HUES6 (cell line): Measurements from ENCODE around the gene NUDT17.

Source experiments
- H3K27ac ChIP-seq: 2 replicates; pipeline ENCODE4 v1.7.0; 2013; ENCODE audit warnings: low read depth, mild to moderate bottlenecking, low read length, inconsistent platforms
- H3K27me3 ChIP-seq: 2 replicates; pipeline ENCODE4 v1.6.1; 2013; ENCODE audit warnings: low read length; ENCODE audit not compliant: control insufficient read depth, insufficient read depth
- H3K36me3 ChIP-seq: 2 replicates; pipeline ENCODE4 v1.6.1; 2013; ENCODE audit warnings: low read length; ENCODE audit not compliant: control insufficient read depth, insufficient read depth
- H3K4me1 ChIP-seq: 2 replicates; pipeline ENCODE4 v1.6.1; 2013; ENCODE audit warnings: low read length; ENCODE audit not compliant: control insufficient read depth, insufficient read depth
- H3K4me3 ChIP-seq: 2 replicates; pipeline ENCODE4 v1.5.1; 2013; ENCODE audit warnings: low read depth, low read length
- H3K9ac ChIP-seq: one replicate; pipeline ENCODE4 v1.6.1; 2013; ENCODE audit warnings: mild to moderate bottlenecking, low read length
- H3K9me3 ChIP-seq: 2 replicates; pipeline ENCODE4 v1.6.1; 2013; ENCODE audit warnings: low read depth, low read length; ENCODE audit not compliant: control insufficient read depth, insufficient read depth

Gene NUDT17

GRCh38 chr1:145849356-145850160 is 4.1 kb downstream of the NUDT17 start:
- Histone ChIP-seq H3K9ac (no peak overlapping the region), H3K9me3 (no peaks in the 10 kb centered on the region), H3K4me1 (peaks cover 8% of the 10 kb centered on the region), H3K36me3 (peaks cover 62% of the 10 kb centered on the region), H3K4me3 (no peak overlapping the region), H3K27me3 (no peaks in the 10 kb centered on the region), H3K27ac (no peak overlapping the region)

DNA sequence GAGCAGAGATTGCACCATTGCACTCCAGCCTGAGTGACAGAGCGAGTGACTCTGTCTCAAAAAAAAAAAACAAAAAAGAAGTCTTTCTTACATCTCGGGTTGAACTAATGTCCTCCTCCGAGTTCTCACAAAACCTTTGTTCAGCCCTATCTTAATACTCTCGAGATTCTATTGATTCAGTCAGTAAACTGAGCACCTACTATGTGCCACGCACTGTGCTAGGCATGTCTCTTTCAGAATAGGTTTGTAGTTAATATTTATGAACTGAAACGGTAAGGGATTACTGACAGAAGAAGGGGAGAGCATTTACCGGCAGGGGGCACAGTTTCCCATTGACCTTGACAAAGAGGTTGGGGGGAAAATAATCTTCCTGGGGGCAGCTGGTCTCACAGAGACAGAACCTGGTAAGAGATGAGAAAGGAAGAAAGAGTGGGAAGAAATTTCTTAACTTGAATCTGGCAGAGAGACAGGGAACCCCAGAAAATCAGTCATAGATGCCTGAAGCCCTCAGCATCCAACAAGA is 10.1 kb downstream of the NUDT17 start:
- peaks cover 59% of the 10 kb centered on the region for H3K36me3 ChIP-seq

GRCh38 chr1:145857170-145857569 is 11.7 kb downstream of the NUDT17 start:
- peaks cover 9% of the 10 kb centered on the region for H3K9me3 ChIP-seq
- no peak overlapping the region for H3K27ac ChIP-seq
- H3K4me1 ChIP-seq, result peaks cover 9% of the 10 kb centered on the region
- no peaks in the 10 kb centered on the region for H3K27me3 ChIP-seq
- H3K36me3 ChIP-seq, result peaks cover 46% of the 10 kb centered on the region
- no peak overlapping the region for H3K4me3 ChIP-seq
- no peak overlapping the region for H3K9ac ChIP-seq

More for the DNA sequence above, 10.1 kb downstream of the NUDT17 start:
- H3K4me1 ChIP-seq, result peaks cover 9% of the 10 kb centered on the region
- no peak overlapping the region for H3K9ac ChIP-seq
- no peaks in the 10 kb centered on the region for H3K27me3 ChIP-seq
- H3K4me3 ChIP-seq, result no peak overlapping the region
- no peak overlapping the region for H3K27ac ChIP-seq
- H3K9me3 ChIP-seq, result peaks cover 9% of the 10 kb centered on the region

DNA sequence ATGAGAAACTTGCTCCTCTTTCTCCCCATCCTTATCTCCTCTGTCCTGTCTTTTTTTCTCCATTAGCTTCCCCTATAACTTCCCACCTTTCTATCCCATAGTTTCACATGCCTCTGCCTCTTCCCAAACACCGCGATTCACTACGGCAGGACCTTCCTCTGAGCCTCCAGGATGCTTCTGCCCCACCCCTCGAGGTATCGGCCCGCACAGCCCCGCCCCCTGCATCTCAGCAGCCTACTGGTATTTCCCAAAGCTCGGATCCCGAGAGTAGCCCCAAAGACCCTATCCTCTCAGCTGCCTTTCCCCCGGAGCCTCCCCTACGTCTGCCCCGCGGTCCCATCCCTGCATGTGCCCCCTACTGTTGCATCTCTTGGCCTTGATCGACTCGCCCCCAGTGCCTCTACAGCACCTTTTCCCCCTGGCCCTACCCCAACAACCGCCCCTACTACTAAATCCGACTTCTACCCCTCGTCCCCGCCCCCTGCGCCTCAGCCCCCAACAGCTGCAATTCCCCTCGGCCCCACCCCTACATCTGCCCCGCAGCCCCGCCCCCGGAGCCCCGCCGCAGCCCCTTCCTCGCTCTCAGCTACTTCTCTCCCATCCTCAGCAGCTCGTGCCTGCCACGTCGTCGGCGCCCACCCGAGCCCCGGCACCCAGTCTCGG is 12.9 kb downstream of the NUDT17 start:
- H3K9me3 ChIP-seq, result peaks cover 9% of the 10 kb centered on the region
- H3K36me3 ChIP-seq, result peaks cover 37% of the 10 kb centered on the region

DNA sequence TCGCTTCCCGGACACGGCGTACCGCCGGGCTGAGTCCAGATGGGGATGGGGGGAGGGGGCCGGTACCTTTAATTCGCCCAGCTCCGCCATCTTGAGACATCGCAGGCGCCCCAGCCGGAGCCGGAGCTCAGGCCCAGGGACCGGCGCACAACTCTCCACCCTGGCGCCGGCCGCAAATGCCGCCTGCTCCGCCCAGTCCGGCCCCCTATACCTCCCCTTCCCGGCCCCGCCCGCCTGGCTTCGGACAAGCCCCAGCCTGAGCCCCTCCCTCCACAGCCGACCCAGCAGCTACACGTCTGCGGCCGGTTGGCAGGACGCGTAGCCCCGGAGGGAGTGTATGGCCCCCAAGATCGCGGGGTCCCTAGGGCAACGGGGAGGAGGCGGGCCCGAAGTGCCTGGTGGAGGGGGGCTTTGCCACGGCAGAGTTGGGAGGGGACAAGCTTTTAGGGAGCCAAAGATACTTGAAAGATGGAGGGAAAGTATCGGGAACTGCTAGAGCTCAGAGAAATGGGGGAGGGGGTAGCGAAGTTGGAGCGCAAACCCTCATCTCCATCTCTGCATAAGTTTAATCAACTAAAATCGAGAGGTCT is 13.6 kb downstream of the NUDT17 start, which contains the start of gene PIAS3:
PIAS3 (minus strand) TSS at position 181 of the 590 bp plus-strand sequence; CDS start at position 90, 91 bp downstream.
- H3K36me3 ChIP-seq, result peaks cover 30% of the 10 kb centered on the region
- peaks cover 9% of the 10 kb centered on the region for H3K9me3 ChIP-seq
- no peak within 1 kb of the TSS; the same call in 1 of the 2 replicates for H3K27ac ChIP-seq
- H3K9ac ChIP-seq, result peak within 1 kb of the TSS; percentile 74
- peaks cover 9% of the 10 kb centered on the region for H3K4me1 ChIP-seq
- no peaks in the 10 kb centered on the region for H3K27me3 ChIP-seq
- peak within 1 kb of the TSS; percentile 87 for H3K4me3 ChIP-seq

More for the DNA sequence above, 12.9 kb downstream of the NUDT17 start:
- Histone ChIP-seq H3K27me3 (no peaks in the 10 kb centered on the region), H3K4me1 (peaks cover 9% of the 10 kb centered on the region), H3K27ac (no peak overlapping the region; the same call in 1 of the 2 replicates), H3K4me3 (peak overlapping the region; percentile 87), H3K9ac (peak overlapping the region; percentile 74)

- peaks cover 25% of the 10 kb centered on the region for H3K36me3 ChIP-seq
- H3K27ac ChIP-seq, result no peak overlapping the region
- H3K4me3 ChIP-seq, result peak overlapping the region; percentile 87
- peaks cover 9% of the 10 kb centered on the region for H3K9me3 ChIP-seq
- peak overlapping the region; percentile 66 for H3K9ac ChIP-seq
- peaks cover 9% of the 10 kb centered on the region for H3K4me1 ChIP-seq
- no peaks in the 10 kb centered on the region for H3K27me3 ChIP-seq
Measured at GRCh38 chr1:145859491-145860023, 14.1 kb downstream of the NUDT17 start.

DNA sequence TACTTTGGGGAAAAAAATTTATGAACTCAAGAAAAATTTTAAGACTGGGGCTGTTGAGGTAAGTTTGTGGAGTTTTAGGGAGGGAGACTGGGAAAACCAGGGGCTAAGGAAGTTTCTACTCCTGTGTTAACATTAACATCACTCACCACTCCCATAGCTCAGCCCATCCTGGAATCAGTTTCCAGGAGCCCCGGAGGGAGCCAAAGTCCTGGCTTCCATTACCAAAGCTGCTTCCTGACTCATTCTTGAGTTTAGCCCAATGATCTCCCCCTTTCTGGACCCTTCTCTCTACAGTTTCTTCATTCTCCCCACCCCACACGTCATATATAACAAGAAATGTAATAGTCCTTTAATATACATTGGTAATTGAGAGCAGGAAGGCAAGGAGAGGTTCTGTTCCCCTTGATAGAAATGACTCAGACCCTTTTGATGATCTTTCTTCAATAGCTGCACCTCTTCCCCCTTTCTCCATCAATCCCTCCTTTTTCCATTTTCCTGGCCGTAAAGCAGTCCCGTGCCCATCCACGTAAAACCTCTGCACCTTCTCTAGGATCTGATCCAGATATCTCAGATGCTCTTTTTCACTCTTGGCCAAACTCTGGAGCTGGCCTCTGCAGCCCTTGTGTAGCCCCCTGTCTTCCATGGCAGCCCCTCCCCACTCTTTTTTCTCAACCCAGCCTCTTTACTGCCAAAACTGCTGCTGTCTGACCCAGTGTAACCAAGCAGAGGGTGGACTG is 18.0 kb downstream of the NUDT17 start:
- Histone ChIP-seq H3K27me3 (no peaks in the 10 kb centered on the region), H3K4me1 (peaks cover 4% of the 10 kb centered on the region), H3K9ac (no peak overlapping the region), H3K36me3 (no peaks in the 10 kb centered on the region), H3K4me3 (no peak overlapping the region), H3K9me3 (no peaks in the 10 kb centered on the region), H3K27ac (no peak overlapping the region)

GRCh38 chr1:145868232-145868631 is 22.8 kb downstream of the NUDT17 start:
- Histone ChIP-seq H3K27me3 (peaks cover 20% of the 10 kb centered on the region), H3K36me3 (no peaks in the 10 kb centered on the region)

GRCh38 chr1:145871994-145872924 is 26.8 kb downstream of the NUDT17 start:
- peak overlapping the region; percentile 53 for H3K4me3 ChIP-seq
- H3K27me3 ChIP-seq, result peaks cover 49% of the 10 kb centered on the region
- H3K36me3 ChIP-seq, result no peaks in the 10 kb centered on the region
- H3K9me3 ChIP-seq, result no peaks in the 10 kb centered on the region
- H3K9ac ChIP-seq, result no peak overlapping the region
- H3K27ac ChIP-seq, result no peak overlapping the region
- peaks cover 10% of the 10 kb centered on the region for H3K4me1 ChIP-seq

More at GRCh38 chr1:145868232-145868631, 22.8 kb downstream of the NUDT17 start:
- Histone ChIP-seq H3K9ac (no peak overlapping the region), H3K9me3 (no peaks in the 10 kb centered on the region), H3K27ac (no peak overlapping the region), H3K4me1 (peaks cover 10% of the 10 kb centered on the region), H3K4me3 (no peak overlapping the region)
